Peyer's patch (tissue), 4 donors: Measurements from ENCODE around the gene IRF3.

ENCODE experiments used
- CTCF ChIP-seq, 6 experiments: fragments of 450-650 bp in 4 of 6; fragments of 200-600 bp in 2 of 6; sonication (generic) in 1 of 6; IDR thresholded peaks; one replicate each; pipeline ENCODE4 v1.5.1; 2017 to 2019; ENCODE audit warnings: antibody characterized with exemption in 6 of 6, mild to moderate bottlenecking in 3 of 6, moderate library complexity in 1 of 6
- POLR2A ChIP-seq, 2 donors: fragments of 450-650 bp; IDR thresholded peaks; one replicate each; pipeline ENCODE4 v1.5.1; 2017; ENCODE audit warnings: antibody characterized with exemption in 2 of 2, mild to moderate bottlenecking in 2 of 2, moderate library complexity in 2 of 2

- TF ChIP-seq CTCF (IDR thresholded peaks at IDR 0.05) (peak in 5 of 6 experiments; percentile 39 to 52 (median 49)), POLR2A (IDR thresholded peaks at IDR 0.05) (no peak)
Measured at GRCh38 chr19:49684251-49684982, 18.8 kb upstream of the IRF3 start.
